Measurements from ENCODE around the gene GPR39.

Gene GPR39

DNA sequence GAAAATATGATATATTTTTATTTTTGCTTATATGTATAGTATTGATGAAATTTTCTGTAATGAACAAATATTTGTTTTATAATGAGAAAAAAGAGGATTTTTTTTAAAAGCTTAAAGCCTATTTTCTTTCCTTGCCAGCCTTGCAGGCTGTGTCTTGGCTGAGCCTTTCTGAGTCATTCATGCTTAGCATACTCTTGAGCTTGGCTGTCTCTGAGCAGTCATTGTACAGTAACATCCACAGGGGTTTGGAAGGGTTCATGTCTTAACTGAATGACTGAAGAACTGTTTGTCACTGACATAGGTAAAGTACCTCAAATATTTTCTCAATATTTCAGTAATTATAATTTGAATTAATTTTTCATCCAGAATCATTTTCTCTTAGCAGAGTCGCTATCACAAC lies 49.3 kb downstream of the GPR39 start:
- no peak for DNase-seq

DNA sequence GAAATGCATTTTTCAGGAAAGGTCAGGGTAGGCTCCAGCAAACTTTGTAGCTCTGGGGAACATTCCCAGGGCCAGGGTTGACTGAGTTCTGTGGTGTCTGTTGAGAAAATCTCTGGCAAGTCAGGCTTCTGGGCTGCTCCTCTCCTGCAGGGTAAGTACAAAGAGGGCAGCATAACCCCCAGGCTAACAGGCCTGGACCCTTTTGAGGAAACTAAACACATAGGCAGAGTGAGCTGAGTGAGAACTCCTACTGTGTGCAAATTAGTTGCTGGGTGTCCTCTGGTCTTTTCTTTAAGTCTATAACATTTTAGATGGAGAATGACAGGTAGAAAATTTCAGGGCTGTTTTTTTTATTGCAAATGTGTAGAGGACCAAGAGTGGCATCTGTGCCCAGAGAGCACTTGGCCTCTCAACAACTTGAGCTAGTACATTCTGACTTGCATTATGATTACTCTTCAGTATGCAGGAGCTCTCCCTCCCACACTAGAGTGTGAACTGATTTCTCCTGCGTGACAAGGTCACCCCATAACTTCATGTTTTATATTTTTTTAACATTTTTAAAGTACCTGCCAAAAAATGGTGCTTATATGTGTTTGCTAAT lies 49.9 kb downstream of the GPR39 start:
- no peak overlapping the region for H3K27ac ChIP-seq
- in situ Hi-C loops (cut with HindIII; ENCODE audit: low pct_ligation_motif_present, low sequenced_read_pairs), result no loop called here
- no peaks in the 10 kb centered on the region for H3K36me3 ChIP-seq (replicated peaks)
- H3K27me3 ChIP-seq (replicated peaks), result no peaks in the 10 kb centered on the region
- no peak for DNase-seq
- H3K4me3 ChIP-seq (ENCODE audit: low read depth, low read length), result no peak overlapping the region
- TF ChIP-seq, protein P1, sequence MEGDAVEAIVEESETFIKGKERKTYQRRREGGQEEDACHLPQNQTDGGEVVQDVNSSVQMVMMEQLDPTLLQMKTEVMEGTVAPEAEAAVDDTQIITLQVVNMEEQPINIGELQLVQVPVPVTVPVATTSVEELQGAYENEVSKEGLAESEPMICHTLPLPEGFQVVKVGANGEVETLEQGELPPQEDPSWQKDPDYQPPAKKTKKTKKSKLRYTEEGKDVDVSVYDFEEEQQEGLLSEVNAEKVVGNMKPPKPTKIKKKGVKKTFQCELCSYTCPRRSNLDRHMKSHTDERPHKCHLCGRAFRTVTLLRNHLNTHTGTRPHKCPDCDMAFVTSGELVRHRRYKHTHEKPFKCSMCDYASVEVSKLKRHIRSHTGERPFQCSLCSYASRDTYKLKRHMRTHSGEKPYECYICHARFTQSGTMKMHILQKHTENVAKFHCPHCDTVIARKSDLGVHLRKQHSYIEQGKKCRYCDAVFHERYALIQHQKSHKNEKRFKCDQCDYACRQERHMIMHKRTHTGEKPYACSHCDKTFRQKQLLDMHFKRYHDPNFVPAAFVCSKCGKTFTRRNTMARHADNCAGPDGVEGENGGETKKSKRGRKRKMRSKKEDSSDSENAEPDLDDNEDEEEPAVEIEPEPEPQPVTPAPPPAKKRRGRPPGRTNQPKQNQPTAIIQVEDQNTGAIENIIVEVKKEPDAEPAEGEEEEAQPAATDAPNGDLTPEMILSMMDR (IDR thresholded peaks at IDR 0.05; ENCODE audit: low read depth, low read length, missing control alignments), result no peak

More for the DNA sequence above, 49.3 kb downstream of the GPR39 start:
- no peaks in the 10 kb centered on the region for H3K27me3 ChIP-seq (replicated peaks)
- no peak overlapping the region for H3K27ac ChIP-seq
- H3K36me3 ChIP-seq (replicated peaks), result no peaks in the 10 kb centered on the region
- TF ChIP-seq, protein P1 (IDR thresholded peaks at IDR 0.05; ENCODE audit: low read depth, low read length, missing control alignments), result no peak
- no peak overlapping the region for H3K4me3 ChIP-seq (ENCODE audit: low read depth, low read length)
- in situ Hi-C loops (cut with HindIII; ENCODE audit: low pct_ligation_motif_present, low sequenced_read_pairs), result no loop called here

DNA sequence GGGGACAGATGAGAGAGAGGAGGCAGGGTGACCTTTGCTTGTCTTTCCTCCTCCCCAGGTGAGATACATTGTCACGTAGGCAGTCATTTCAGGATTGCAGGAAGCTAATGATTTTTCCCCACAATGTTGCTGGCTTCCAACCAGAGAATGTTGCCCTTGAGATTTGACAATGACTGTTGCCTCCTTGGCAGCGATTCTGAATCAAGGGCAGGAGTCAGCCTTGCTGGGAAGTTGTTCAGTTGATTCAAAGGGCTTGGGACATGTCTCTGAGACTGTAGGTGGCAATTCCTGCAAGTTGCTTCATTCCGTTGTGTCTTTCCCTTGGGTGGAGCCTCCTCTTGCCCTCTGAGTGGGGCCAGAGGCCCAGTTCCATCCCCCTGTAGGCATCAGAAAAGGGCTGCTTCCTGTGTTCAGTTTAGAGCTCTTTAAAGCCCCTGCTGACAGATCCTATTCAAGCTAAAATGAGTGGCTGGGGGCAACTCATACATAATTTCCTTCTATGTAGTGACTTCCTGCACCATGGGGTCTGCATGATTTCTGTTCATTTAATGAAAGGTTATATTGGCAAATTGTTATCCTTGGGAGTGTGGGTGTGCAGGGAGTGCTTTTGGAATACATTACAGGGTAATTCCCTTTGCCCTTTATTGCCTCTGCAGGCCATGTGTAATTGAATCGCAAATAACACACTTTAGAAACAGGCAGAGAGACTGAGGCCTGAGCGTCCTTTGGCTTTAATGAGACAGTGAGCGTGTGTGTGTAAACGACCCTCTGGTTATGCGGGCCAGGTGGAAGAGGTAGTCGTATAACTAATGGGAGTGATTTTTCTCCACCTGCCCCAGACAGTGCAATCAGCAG lies 52.4 kb downstream of the GPR39 start:
- in situ Hi-C loops (cut with HindIII; ENCODE audit: low pct_ligation_motif_present, low sequenced_read_pairs), result no loop called here
- TF ChIP-seq, protein P1 (IDR thresholded peaks at IDR 0.05; ENCODE audit: low read depth, low read length, missing control alignments), result no peak
- Histone ChIP-seq H3K4me3 (ENCODE audit: low read depth, low read length) (no peak overlapping the region), H3K27ac (no peak overlapping the region), H3K36me3 (replicated peaks) (no peaks in the 10 kb centered on the region), H3K27me3 (replicated peaks) (no peaks in the 10 kb centered on the region)
- no peak for DNase-seq

DNA sequence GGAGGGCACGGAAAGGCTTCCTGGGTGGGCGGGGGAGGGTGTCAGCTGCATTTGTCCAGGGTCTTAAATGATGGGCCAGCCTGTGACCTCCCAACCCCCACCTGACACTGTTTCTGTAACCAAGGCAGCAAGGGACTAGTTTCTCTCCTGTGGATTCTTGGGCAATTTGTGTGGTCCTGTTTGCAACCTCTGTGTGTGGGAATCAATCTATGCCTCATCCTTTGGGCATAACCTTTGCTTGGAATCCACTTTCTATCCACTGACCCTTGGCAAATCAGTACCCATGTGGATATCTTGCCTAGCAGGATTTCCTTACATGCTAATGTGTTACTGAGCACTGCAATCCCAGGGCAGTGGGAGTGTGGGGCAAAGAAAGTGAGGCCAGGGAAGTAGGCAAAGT lies 54.1 kb downstream of the GPR39 start:
- in situ Hi-C loops (cut with HindIII; ENCODE audit: low pct_ligation_motif_present, low sequenced_read_pairs), result no loop called here
- no peaks in the 10 kb centered on the region for H3K27me3 ChIP-seq (replicated peaks)
- no peak overlapping the region for H3K4me3 ChIP-seq (ENCODE audit: low read depth, low read length)
- no peak for DNase-seq
- H3K36me3 ChIP-seq (replicated peaks), result no peaks in the 10 kb centered on the region
- TF ChIP-seq, protein P1 (IDR thresholded peaks at IDR 0.05; ENCODE audit: low read depth, low read length, missing control alignments), result no peak
- no peak overlapping the region for H3K27ac ChIP-seq

DNA sequence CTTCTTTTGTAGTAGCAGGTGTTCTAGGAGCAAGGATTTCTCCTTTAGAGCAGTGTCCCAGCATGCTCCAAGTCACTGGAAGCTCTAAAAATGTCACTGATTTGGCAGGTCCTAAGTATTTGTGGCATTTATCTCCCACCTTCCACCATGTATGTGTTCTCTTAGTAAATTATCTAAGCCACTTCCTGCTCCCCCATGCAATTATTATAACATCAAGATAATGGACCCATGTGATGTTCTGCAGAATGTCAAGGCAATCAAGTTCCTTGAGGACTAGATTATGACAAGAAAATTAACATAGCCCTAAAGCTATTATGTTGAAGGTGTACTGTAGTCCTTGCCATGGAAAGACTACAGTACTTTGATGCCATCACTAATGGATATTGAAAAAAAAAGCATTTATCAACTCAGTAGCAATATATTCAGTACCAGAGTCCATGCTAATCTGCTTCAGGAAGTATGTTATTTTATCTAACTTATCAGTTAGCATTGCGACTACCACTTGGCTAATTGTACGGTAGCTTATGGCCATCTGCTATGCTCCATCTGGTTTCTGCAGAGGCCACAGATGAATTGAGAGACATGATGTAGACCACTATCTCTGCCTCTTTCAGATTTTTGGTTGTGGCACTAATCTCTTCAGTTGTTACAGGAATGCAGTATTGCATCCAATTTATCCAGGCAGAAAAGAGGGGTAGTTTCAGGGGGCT lies 56.7 kb downstream of the GPR39 start:
- Histone ChIP-seq H3K36me3 (replicated peaks) (no peaks in the 10 kb centered on the region), H3K27me3 (replicated peaks) (no peaks in the 10 kb centered on the region), H3K27ac (no peak overlapping the region), H3K4me3 (ENCODE audit: low read depth, low read length) (no peak overlapping the region)
- TF ChIP-seq, protein P1 (IDR thresholded peaks at IDR 0.05; ENCODE audit: low read depth, low read length, missing control alignments), result no peak
- in situ Hi-C loops (cut with HindIII; ENCODE audit: low pct_ligation_motif_present, low sequenced_read_pairs), result no loop called here
- no peak for DNase-seq

Measured in brain microvascular endothelial cell (primary cell).